ENCODE results near the gene COL27A1.

DNA sequence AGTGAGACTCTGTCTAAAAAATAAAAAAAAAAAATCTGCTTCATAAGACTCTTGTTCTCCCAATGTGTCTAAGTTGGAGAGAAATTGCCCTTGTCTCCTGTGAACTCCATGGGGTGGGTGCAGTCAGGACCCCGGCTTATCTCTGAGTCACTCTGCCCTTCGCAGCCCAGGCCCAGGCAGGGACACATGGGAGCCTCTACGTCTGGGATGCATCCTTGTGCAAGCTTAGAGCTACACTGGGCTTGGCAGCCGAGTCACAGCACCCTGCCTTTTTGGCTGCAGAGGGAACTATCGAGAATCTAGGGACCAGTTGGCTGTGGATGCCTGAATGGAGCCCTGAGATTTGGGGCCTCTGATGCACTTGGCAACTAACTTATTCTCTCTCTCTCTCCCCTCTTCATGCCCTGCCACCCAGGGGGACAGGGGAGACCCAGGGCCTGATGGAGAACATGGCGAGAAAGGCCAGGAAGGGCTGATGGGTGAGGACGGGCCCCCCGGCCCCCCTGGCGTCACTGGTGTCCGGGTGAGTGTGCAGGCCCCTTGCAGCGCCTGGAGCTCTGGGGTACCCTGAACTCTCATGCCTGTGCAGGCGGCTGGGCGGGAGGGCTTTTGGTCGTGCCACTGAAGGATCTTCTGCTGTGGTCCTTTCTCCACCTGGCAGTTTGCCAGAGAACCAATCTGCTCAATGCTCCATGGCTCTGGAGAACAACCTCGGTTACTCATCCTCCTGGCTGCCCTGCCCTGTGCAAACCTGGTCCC lies 120.1 kb downstream of the COL27A1 start:
- TF ChIP-seq, protein P1, sequence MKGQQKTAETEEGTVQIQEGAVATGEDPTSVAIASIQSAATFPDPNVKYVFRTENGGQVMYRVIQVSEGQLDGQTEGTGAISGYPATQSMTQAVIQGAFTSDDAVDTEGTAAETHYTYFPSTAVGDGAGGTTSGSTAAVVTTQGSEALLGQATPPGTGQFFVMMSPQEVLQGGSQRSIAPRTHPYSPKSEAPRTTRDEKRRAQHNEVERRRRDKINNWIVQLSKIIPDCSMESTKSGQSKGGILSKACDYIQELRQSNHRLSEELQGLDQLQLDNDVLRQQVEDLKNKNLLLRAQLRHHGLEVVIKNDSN (IDR thresholded peaks at IDR 0.05; ENCODE audit: borderline replicate concordance, low read depth), result no peak
- TF ChIP-seq, protein P2, sequence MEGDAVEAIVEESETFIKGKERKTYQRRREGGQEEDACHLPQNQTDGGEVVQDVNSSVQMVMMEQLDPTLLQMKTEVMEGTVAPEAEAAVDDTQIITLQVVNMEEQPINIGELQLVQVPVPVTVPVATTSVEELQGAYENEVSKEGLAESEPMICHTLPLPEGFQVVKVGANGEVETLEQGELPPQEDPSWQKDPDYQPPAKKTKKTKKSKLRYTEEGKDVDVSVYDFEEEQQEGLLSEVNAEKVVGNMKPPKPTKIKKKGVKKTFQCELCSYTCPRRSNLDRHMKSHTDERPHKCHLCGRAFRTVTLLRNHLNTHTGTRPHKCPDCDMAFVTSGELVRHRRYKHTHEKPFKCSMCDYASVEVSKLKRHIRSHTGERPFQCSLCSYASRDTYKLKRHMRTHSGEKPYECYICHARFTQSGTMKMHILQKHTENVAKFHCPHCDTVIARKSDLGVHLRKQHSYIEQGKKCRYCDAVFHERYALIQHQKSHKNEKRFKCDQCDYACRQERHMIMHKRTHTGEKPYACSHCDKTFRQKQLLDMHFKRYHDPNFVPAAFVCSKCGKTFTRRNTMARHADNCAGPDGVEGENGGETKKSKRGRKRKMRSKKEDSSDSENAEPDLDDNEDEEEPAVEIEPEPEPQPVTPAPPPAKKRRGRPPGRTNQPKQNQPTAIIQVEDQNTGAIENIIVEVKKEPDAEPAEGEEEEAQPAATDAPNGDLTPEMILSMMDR (IDR thresholded peaks at IDR 0.05), result no peak
